ENCODE data around the gene TMEM50A.
"Not testable (repeated sequence)": the region's sequence is repeated elsewhere in the genome, so short reads cannot be mapped to it uniquely, and the experiment has no call there.

The TMEM50A gene

DNA sequence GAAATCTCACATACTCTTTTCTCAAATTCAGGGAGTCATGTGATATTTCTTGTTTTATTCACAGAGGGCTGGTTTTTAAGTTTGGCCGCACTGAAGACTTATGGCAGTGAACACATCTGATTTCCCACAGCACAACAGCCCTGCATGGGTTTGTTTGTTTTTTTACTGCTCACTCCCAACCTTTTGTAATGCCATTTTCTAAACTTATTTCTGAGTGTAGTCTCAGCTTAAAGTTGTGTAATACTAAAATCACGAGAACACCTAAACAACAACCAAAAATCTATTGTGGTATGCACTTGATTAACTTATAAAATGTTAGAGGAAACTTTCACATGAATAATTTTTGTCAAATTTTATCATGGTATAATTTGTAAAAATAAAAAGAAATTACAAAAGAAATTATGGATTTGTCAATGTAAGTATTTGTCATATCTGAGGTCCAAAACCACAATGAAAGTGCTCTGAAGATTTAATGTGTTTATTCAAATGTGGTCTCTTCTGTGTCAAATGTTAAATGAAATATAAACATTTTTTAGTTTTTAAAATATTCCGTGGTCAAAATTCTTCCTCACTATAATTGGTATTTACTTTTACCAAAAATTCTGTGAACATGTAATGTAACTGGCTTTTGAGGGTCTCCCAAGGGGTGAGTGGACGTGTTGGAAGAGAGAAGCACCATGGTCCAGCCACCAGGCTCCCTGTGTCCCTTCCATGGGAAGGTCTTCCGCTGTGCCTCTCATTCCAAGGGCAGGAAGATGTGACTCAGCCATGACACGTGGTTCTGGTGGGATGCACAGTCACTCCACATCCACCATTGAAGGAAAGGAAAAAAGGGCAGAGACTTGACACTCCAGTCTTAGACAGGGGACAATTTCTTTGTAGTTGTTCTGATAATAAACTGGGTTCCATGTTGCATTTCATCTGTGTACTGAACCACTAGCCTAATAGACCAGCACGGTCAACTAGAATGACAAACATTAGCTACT is 22.8 kb downstream of the TMEM50A start:
- no peak overlapping the region for H3K4me3 ChIP-seq (replicated peaks; ENCODE audit: low read depth, low read length)
- TF ChIP-seq, protein P1, sequence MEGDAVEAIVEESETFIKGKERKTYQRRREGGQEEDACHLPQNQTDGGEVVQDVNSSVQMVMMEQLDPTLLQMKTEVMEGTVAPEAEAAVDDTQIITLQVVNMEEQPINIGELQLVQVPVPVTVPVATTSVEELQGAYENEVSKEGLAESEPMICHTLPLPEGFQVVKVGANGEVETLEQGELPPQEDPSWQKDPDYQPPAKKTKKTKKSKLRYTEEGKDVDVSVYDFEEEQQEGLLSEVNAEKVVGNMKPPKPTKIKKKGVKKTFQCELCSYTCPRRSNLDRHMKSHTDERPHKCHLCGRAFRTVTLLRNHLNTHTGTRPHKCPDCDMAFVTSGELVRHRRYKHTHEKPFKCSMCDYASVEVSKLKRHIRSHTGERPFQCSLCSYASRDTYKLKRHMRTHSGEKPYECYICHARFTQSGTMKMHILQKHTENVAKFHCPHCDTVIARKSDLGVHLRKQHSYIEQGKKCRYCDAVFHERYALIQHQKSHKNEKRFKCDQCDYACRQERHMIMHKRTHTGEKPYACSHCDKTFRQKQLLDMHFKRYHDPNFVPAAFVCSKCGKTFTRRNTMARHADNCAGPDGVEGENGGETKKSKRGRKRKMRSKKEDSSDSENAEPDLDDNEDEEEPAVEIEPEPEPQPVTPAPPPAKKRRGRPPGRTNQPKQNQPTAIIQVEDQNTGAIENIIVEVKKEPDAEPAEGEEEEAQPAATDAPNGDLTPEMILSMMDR (IDR thresholded peaks at IDR 0.05; ENCODE audit: low read depth, low read length, missing control alignments) = no peak
- DNase-seq (ENCODE audit: extremely low read depth, low read depth) = peak; percentile 40

DNA sequence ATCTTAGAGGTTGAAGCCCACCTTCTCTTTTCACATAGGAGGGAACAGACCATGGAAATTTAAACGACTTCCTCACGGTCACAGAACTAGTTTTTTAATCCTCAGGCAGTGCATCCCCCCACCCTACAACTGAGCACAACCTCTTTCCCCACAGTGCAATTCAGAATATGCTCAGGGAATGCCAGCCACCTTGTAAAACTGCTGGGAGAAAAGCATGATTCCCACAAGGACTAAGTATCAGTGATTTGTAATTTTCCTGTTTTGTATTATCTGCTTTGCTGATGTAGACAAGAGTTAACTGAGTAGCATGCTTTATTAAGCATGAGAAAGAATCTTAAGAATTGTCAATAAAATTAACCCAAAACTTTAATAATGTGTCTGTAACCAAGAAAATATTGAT is 23.8 kb downstream of the TMEM50A start:
- H3K4me3 ChIP-seq (replicated peaks; ENCODE audit: low read depth, low read length) = no peak overlapping the region
- TF ChIP-seq, protein P1 (IDR thresholded peaks at IDR 0.05; ENCODE audit: low read depth, low read length, missing control alignments) = no peak

DNA sequence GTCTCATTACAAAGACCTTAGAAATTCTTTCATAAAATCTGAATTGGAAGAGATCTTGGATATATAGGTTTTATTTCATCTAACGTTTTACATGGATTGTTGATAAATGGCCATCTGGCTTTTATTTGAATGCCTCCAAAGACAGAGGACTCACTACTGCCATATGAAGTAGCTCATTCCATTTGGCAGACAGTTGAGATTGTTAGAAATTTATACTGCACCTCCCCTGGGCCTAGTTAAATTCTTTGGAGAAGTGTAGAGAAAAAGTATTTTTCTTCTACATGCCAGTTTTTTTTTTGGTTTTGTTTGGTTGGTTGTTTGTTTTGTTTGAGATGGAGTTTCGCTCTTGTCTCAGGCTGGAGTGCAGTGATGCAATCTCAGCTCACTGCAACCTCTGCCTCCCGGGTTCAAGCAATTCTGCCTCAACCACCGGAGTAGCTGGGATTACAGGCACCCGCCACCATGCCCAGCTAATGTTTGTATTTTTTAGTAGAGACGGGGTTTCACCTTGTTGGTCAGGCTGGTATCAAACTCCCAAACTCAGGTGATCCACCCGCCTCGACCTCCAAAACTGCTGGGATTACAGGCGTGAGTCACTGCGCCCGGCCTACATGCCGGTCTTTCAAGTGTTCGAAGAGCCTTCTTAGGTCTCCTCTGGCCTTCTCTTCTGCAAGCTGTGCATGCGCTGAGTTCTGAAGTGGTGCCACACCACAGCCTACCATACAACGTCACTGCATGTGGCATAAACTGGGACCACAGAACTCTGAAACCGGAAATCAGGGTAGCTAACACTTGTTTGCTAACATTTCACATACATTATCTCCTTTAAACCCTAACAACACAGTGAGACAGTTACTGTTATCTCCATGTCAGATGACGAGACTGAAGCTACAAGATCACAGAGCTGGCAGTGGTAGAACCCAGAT is 24.8 kb downstream of the TMEM50A start:
- not testable (repeated sequence) for H3K4me3 ChIP-seq (replicated peaks; ENCODE audit: low read depth, low read length); DNase-seq (ENCODE audit: extremely low read depth, low read depth)

More for the DNA sequence above, 23.8 kb downstream of the TMEM50A start:
- DNase-seq (ENCODE audit: extremely low read depth, low read depth) = no peak

DNA sequence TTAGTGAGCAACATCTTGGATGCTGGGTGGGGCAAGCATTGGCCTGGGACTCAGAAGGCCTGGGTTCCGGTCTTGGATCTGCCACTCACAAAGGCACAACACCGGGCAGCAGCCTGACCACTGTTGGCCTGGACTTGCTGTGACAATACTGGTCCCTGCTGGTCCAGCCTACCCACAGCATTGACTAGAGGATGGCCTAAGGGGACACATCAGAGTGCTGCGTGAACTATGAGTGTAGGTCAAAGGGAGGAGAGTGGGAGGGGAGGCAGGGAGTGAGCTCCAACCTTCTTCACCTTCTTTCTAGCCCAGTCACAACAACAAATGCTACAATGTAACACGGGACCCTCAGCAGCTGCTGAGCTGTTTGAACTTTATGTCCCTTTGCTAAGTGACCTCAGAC is 31.1 kb downstream of the TMEM50A start:
- no peak for DNase-seq (ENCODE audit: extremely low read depth, low read depth)
- no peak overlapping the region for H3K4me3 ChIP-seq (replicated peaks; ENCODE audit: low read depth, low read length)
- TF ChIP-seq, protein P1 (IDR thresholded peaks at IDR 0.05; ENCODE audit: low read depth, low read length, missing control alignments) = no peak

DNA sequence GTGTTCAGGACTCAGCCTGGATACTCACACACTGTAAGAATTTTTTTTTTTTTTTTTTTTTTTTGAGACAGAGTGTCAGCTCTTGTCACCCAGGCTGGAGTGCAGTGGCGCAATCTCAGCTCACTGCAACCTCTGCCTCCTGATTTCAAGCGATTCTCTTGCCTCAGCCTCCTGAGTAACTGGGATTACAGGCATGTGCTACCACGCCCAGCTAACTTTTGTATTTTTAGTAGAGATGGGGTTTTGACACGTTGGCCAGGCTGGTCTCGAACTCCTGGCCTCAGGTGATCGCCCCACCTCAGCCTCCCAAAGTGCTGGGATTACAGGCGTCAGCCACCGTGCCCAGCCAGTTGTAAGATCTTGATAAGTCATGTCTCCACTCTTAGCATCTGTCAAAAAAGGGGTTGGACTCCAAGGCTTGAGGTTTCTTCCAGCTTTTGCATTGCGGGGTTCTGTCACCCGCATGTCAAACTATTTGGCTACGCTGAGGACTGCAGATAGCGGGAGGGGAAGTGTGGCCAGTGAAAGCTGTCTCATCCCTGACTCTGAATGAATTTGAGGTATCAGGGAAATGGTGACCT is 31.6 kb downstream of the TMEM50A start:
- H3K4me3 ChIP-seq (replicated peaks; ENCODE audit: low read depth, low read length); DNase-seq (ENCODE audit: extremely low read depth, low read depth): not testable (repeated sequence)

DNA sequence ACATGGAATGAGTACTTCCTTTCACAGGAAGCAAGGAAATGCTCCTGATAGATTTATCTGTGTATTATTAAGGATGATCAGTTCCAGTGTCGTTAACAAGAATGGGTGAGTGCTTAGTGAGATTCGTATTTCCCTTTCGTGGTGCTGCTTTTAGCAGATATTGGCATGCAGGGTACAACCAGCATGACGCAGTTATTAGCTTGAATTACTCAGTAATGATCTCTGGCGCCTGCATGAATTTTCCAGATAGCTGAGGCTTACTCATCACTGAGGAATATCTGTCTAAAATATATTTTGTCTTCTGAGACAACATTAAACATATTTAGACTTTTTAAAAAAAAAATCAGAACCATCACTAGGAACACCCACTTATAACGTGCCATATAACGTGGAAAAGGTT is 33.6 kb downstream of the TMEM50A start:
- not testable (repeated sequence) for DNase-seq (ENCODE audit: extremely low read depth, low read depth); H3K4me3 ChIP-seq (replicated peaks; ENCODE audit: low read depth, low read length)

DNA sequence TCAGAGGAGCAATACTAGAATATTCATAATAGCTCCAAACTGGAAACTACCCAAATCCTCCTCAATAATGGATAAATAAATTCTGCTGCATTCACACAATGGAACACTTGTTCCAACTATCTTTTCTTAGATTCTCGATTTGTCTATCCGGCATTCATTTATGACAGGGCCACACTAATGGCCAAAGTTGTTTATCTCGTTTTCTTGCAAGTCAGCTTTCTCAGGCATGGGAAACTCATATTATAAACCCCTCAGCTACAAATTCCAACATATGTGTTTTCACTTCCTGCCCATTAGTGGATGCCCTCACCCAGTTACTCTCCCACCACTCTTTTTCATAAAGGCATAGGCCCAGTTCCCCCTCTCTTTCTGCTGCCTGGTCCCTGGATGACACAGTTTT is 40.2 kb downstream of the TMEM50A start:
- not testable (repeated sequence) for DNase-seq (ENCODE audit: extremely low read depth, low read depth); H3K4me3 ChIP-seq (replicated peaks; ENCODE audit: low read depth, low read length)

DNA sequence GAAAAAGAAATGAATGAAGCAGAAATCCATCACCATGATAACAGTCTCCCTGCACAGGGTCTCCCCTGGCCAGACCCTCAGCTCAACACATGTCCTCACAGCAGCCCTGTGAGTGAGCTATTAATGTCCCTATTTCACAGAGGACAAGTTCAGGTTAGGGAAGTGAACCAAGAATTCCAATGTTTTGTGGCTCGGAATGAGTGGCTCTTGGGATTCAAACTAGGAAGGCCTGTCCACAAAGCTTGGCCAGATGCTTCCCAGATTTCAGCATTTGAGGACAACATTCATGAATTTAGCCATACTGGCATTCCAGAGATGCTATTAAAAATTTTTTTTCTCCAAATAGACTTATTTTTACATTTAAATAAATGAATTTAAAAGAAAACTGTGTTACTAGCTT is 44.4 kb downstream of the TMEM50A start:
- H3K4me3 ChIP-seq (replicated peaks; ENCODE audit: low read depth, low read length); DNase-seq (ENCODE audit: extremely low read depth, low read depth): not testable (repeated sequence)

DNA sequence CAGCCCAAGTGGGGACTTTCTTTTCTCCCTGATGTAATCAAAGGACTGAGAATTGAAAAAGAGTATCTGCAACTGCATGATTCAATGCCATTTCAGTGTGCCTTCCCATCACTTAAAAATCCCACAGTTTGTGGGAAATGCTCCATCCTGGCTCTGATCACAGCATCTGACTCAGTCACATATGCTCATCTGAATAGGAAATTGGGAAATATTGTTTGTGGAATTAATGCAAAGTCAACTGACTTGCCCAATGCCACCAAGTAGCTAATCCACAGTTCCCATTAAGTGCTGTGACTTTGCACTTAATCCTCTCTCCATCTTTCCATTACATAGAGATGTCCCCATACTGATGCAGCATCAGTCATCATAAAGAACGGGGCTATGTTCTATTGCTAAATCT is 45.0 kb downstream of the TMEM50A start:
- DNase-seq (ENCODE audit: extremely low read depth, low read depth); H3K4me3 ChIP-seq (replicated peaks; ENCODE audit: low read depth, low read length): not testable (repeated sequence)

DNA sequence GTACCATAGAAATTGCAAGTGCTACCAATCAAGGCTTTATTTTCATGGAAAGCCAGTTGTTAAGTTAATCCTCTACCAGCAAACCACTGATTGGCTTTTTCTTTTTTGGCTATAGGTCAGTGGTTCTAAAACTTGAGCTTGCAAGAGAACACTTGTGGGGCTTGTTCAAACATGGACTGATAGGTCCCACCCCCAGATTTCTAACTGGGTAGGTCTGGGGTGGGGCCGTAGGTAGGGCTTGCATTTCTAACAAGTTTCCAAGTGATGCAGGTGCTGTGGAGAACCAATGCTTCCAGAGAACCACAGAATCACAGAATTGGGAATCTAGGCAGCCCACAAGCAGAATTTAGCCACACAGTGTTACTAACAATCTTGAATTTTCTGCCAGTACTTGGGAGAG is 45.7 kb downstream of the TMEM50A start:
- H3K4me3 ChIP-seq (replicated peaks; ENCODE audit: low read depth, low read length); DNase-seq (ENCODE audit: extremely low read depth, low read depth): not testable (repeated sequence)

DNA sequence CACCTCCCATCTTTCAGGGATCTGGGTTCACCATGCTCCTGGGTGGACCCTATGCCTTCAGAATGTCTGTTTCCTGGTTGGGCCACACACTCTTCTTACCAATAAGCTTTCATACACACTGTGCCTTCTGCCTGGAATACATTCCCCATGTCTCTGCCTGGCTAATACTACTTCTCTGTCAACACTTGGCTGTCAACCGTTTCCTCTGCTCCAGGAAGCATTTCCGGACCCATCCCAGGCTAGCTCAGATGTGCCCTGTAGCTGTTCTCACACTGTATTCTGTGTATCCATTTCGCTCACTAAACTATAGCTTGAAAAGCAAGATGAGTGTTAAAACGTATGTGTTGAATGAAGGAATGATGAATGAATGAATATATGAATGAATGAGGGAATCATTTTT is 49.0 kb downstream of the TMEM50A start:
- not testable (repeated sequence) for H3K4me3 ChIP-seq (replicated peaks; ENCODE audit: low read depth, low read length); DNase-seq (ENCODE audit: extremely low read depth, low read depth)

DNA sequence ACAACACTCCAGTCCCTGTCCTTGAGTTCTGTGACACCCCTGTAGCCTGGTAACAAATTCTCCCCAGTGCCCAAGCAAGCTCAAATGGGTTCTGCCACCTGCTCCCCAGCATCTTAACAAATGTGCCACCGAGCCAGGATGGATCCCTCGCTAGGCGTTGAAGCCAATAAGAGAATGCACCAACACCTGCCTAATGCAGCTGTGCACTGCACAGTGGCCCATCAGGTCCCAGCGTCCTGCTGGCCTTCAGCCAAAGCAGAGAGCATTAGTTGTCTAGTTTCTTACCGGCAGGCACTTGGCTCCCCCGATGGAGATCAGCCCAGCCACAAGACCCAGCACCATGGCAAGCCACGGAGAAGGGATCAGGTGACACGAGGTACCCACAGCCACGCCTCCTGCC is 50.6 kb downstream of the TMEM50A start:
- not testable (repeated sequence) for H3K4me3 ChIP-seq (replicated peaks; ENCODE audit: low read depth, low read length); DNase-seq (ENCODE audit: extremely low read depth, low read depth)

DNA sequence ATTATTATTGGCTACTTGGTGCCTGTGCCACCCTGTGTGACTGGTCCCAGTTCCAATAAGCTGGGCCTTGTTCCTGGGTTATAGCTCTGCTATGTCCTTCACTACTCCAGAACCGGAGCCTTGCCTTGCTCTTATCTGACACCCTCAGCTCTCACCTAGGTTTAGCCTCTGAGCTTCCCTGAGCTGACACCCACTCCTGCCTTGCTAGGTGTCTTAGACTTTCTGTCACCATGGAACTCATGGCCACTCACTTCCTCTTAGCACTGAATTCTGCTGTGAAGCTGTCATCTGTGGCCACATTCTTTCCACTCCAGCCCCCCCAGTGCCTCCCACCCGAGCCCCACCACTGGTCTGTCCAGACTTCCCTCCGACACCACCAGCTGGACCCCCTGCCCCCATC is 51.6 kb downstream of the TMEM50A start:
- not testable (repeated sequence) for H3K4me3 ChIP-seq (replicated peaks; ENCODE audit: low read depth, low read length); DNase-seq (ENCODE audit: extremely low read depth, low read depth)
